SU-DHL-6 (cell line): ENCODE data around the gene ATP13A5.

ENCODE experiments used
- H2AFZ ChIP-seq: fragments of 200-600 bp; sonication (generic); 2 replicates; pipeline ENCODE4 v1.6.1; 2014; ENCODE audit warnings: low read depth, mild to moderate bottlenecking, moderate library complexity, mixed read lengths, antibody characterized with exemption, low read length; ENCODE audit not compliant: severe bottlenecking
- H3F3A ChIP-seq: fragments of 200-600 bp; shearing (Covaris generic); 2 replicates; pipeline ENCODE4 v1.6.0; 2016; ENCODE audit warnings: antibody characterized with exemption, mild to moderate bottlenecking; ENCODE audit not compliant: insufficient read depth
- H3K27ac ChIP-seq: fragments of 200-600 bp; sonication (generic); 2 replicates; pipeline ENCODE4 v1.5.1; 2016; ENCODE audit warnings: low read depth, mild to moderate bottlenecking, low read length, moderate library complexity, mixed read lengths
- H3K27me3 ChIP-seq: fragments of 200-600 bp; sonication (generic), shearing (Covaris generic); 2 replicates; pipeline ENCODE4 v1.6.0; 2014; ENCODE audit warnings: mild to moderate bottlenecking, low read length
- H3K36me3 ChIP-seq: fragments of 200-600 bp; sonication (generic); 2 replicates; pipeline ENCODE4 v1.6.1; 2014; ENCODE audit warnings: mild to moderate bottlenecking, low read length, mixed read lengths
- H3K4me2 ChIP-seq: fragments of 300-600, 200-600 bp; shearing (Covaris generic), sonication (generic); 2 replicates; pipeline ENCODE4 v1.6.0; 2014; ENCODE audit warnings: low read length, low read depth, mild to moderate bottlenecking; ENCODE audit not compliant: poor library complexity, severe bottlenecking
- H3K4me3 ChIP-seq: fragments of 200-600 bp; sonication (generic); 2 replicates; pipeline ENCODE4 v1.5.1; 2014; ENCODE audit warnings: antibody characterized with exemption, low read length, mild to moderate bottlenecking, mixed read lengths; ENCODE audit not compliant: insufficient read depth, poor library complexity, severe bottlenecking
- H3K79me2 ChIP-seq: fragments of 200-600 bp; sonication (generic); 2 replicates; pipeline ENCODE4 v1.6.1; 2014; ENCODE audit warnings: mild to moderate bottlenecking, low read length, moderate library complexity; ENCODE audit not compliant: insufficient read depth
- H3K9ac ChIP-seq: fragments of 200-600 bp; sonication (generic); 2 replicates; pipeline ENCODE4 v1.7.0; 2014; ENCODE audit warnings: mild to moderate bottlenecking, low read length
- H3K9me2 ChIP-seq: fragments of 200-600 bp; sonication (generic); replicated peaks from 2 replicates; pipeline ENCODE4 v1.6.1; 2014; ENCODE audit warnings: low read length; ENCODE audit not compliant: insufficient read depth
- H3K9me3 ChIP-seq: fragments of 200-600 bp; sonication (generic); 2 replicates; pipeline ENCODE4 v1.6.1; 2014; ENCODE audit warnings: low read length, mixed read lengths; ENCODE audit not compliant: insufficient read depth
- H4K20me1 ChIP-seq: fragments of 200-600 bp; sonication (generic); 2 replicates; pipeline ENCODE4 v1.6.1; 2014; ENCODE audit warnings: low read depth, mild to moderate bottlenecking, antibody characterized with exemption, low read length, moderate library complexity, mixed read lengths
- CTCF ChIP-seq: fragments of 200-600 bp; sonication (generic); IDR thresholded peaks from one replicate; pipeline ENCODE4 v1.5.1; 2017; ENCODE audit warnings: antibody characterized with exemption, mild to moderate bottlenecking, low read length, moderate library complexity; ENCODE audit not compliant: insufficient read depth, poor library complexity, severe bottlenecking
- EZH2phosphoT487 ChIP-seq: fragments of 200-600 bp; sonication (generic), shearing (Covaris generic); conservative IDR thresholded peaks from 2 replicates; pipeline ENCODE4 v1.6.1; 2018; ENCODE audit warnings: mild to moderate bottlenecking, antibody characterized with exemption, low read length, moderate library complexity, mixed read lengths

The ATP13A5 gene

GRCh38 chr3:193228206-193228605 is 150.3 kb downstream of the ATP13A5 start:
- H3K9me2 ChIP-seq: no peaks in the 10 kb centered on the region
- H3K9me3 ChIP-seq: no peaks in the 10 kb centered on the region
- no peaks in the 10 kb centered on the region for H3K79me2 ChIP-seq
- no peak overlapping the region for H3K9ac ChIP-seq
- no peak overlapping the region for H3K4me2 ChIP-seq
- no peak overlapping the region for H3K4me3 ChIP-seq
- no peaks in the 10 kb centered on the region for H4K20me1 ChIP-seq
- TF ChIP-seq CTCF: no peak
- TF ChIP-seq EZH2phosphoT487: no peak
- H3K27ac ChIP-seq: no peak overlapping the region
- H3K27me3 ChIP-seq: no peaks in the 10 kb centered on the region
- no peak overlapping the region for H2AFZ ChIP-seq
- no peaks in the 10 kb centered on the region for H3F3A ChIP-seq
- H3K36me3 ChIP-seq: no peaks in the 10 kb centered on the region

GRCh38 chr3:193225302-193226125 is 153.0 kb downstream of the ATP13A5 start:
- H3K36me3 ChIP-seq: no peaks in the 10 kb centered on the region
- H3K79me2 ChIP-seq: no peaks in the 10 kb centered on the region
- no peak overlapping the region for H3K27ac ChIP-seq
- TF ChIP-seq EZH2phosphoT487: no peak
- TF ChIP-seq CTCF: no peak
- no peak overlapping the region for H3K4me3 ChIP-seq
- H3K9ac ChIP-seq: no peak overlapping the region
- H3F3A ChIP-seq: no peaks in the 10 kb centered on the region
- H3K4me2 ChIP-seq: no peak overlapping the region
- no peaks in the 10 kb centered on the region for H3K27me3 ChIP-seq
- H3K9me2 ChIP-seq: no peaks in the 10 kb centered on the region
- H3K9me3 ChIP-seq: no peaks in the 10 kb centered on the region
- no peak overlapping the region for H2AFZ ChIP-seq
- no peaks in the 10 kb centered on the region for H4K20me1 ChIP-seq
